ENCODE measurements around the gene MCTP2.
"Not testable (repeated sequence)": the region's sequence is repeated elsewhere in the genome, so short reads cannot be mapped to it uniquely, and the experiment has no call there.

- TF ChIP-seq CTCF (IDR thresholded peaks at IDR 0.05 in 8 of 11, conservative IDR thresholded peaks at IDR 0.05 in 3 of 11); POLR2AphosphoS5 (IDR thresholded peaks at IDR 0.05); POLR2A (IDR thresholded peaks at IDR 0.05): not testable (repeated sequence)
These were observed 26.4 kb downstream of the MCTP2 start for GRCh38 chr15:94257776-94258175.

Measured in spleen (tissue), 7 donors.